Measurements from ENCODE around the gene GRHL1.

The GRHL1 gene

DNA sequence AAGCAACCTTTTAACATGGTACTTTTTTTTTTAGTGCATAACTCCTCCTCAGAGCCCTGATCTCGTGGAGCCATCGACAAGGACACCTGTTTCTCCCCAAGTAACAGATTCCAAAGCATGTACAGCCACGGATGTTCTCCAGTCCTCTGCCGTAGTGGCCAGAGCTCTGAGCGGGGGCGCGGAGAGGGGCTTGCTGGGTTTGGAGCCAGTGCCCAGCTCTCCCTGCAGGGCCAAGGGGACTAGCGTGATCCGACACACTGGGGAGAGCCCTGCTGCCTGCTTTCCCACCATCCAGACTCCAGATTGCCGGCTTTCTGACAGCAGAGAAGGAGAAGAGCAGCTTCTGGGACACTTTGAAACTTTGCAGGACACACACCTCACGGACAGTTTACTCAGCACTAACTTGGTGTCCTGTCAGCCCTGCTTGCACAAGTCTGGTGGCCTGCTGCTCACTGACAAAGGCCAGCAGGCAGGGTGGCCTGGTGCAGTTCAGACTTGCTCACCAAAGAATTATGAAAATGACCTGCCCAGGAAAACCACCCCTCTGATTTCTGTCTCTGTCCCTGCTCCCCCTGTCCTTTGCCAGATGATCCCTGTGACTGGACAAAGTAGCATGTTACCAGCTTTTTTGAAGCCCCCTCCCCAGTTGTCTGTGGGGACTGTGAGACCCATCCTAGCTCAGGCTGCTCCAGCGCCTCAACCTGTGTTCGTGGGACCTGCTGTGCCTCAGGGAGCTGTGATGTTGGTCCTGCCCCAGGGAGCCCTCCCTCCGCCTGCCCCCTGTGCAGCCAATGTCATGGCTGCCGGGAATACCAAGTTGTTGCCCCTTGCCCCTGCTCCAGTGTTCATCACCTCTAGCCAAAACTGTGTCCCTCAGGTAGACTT is 96.4 kb downstream of the GRHL1 start:
- H3K4me3 ChIP-seq (ENCODE audit: low read length): no peak overlapping the region
- no peak for DNase-seq (ENCODE audit: low read depth, low spot score)

- H3K4me3 ChIP-seq (ENCODE audit: low read length): no peak overlapping the region
- peak; percentile 43 for DNase-seq (ENCODE audit: low read depth, low spot score)
Measured at GRCh38 chr2:10048501-10049171, 97.1 kb downstream of the GRHL1 start.

Data from Jurkat, Clone E6-1 (cell line).